Tibial nerve (tissue), 4 donors: ENCODE data around the gene GABRA5.

ENCODE experiments used
- EP300 ChIP-seq, 2 donors: sonication (generic); formaldehyde crosslinking; IDR thresholded peaks; one replicate each; pipeline ENCODE4 v1.6.1; 2017; ENCODE audit warnings: antibody characterized with exemption in 2 of 2, mild to moderate bottlenecking in 1 of 2
- POLR2A ChIP-seq, 2 donors: fragments of 450-650 bp; IDR thresholded peaks; one replicate each; pipeline ENCODE4 v1.6.1; 2017; ENCODE audit warnings: antibody characterized with exemption in 2 of 2, mild to moderate bottlenecking in 2 of 2, moderate library complexity in 2 of 2
- TF ChIP-seq, protein P1 (sequence below), 5 experiments: fragments of 200-600 bp in 3 of 5; fragments of 450-650 bp in 2 of 5; sonication (generic) in 3 of 5; IDR thresholded peaks; one replicate each; pipeline ENCODE4 v1.5.1; 2016 to 2019; ENCODE audit warnings: antibody characterized with exemption in 5 of 5, mild to moderate bottlenecking in 3 of 5, moderate library complexity in 2 of 5

DNA sequence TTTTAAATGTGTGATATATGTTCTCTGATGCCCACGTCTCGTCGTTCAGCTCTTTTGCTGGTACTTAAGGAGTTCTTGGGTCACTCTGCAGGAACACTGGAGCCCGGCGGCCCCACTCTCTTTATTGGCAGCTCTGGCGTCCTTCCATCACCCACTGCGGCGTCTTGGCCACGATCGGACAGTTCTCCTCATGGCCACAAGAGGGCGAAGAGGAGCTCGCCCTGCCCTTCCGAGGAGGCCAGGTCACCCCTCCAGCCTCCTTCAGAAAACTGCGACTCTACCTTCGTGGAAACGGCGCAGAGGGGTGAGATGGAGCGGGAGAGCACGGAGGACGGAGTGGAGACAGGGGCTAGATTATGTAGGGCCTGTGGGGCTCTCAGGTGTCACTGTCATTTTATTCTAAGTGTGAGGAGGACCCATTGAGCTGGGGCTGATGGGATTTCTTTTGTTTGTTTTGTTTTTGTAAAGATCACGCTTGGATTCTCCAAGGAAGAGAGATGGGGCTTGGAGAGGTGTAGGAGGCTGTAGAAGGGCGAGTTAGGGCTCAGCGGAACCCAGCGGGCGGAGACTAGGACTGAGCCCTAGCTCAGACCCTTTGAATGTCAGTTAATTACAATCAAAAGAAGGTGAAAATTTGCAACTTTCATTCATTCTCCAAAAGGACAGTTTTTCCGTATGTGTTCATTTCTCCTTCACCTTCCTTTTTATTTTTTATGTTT, 28.0 kb upstream of the GABRA5 start:
- TF ChIP-seq, protein P1, sequence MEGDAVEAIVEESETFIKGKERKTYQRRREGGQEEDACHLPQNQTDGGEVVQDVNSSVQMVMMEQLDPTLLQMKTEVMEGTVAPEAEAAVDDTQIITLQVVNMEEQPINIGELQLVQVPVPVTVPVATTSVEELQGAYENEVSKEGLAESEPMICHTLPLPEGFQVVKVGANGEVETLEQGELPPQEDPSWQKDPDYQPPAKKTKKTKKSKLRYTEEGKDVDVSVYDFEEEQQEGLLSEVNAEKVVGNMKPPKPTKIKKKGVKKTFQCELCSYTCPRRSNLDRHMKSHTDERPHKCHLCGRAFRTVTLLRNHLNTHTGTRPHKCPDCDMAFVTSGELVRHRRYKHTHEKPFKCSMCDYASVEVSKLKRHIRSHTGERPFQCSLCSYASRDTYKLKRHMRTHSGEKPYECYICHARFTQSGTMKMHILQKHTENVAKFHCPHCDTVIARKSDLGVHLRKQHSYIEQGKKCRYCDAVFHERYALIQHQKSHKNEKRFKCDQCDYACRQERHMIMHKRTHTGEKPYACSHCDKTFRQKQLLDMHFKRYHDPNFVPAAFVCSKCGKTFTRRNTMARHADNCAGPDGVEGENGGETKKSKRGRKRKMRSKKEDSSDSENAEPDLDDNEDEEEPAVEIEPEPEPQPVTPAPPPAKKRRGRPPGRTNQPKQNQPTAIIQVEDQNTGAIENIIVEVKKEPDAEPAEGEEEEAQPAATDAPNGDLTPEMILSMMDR (IDR thresholded peaks at IDR 0.05), result no peak
- no peak for TF ChIP-seq POLR2A (IDR thresholded peaks at IDR 0.05)
- no peak for TF ChIP-seq EP300 (IDR thresholded peaks at IDR 0.05)
